Ovary (tissue), 3 donors: Measurements from ENCODE around the gene IFFO2.

Experiments used
- CTCF ChIP-seq, 3 donors: fragments of 450-650 bp in 2 of 3; fragments of 200-600 bp in 1 of 3; IDR thresholded peaks; one replicate each; pipeline versions ENCODE4 v1.5.1 to v1.8.0; 2016 to 2022; ENCODE audit warnings: antibody characterized with exemption in 3 of 3, mild to moderate bottlenecking in 1 of 3
- POLR2A ChIP-seq: fragments of 450-650 bp; IDR thresholded peaks from one replicate; pipeline ENCODE4 v1.6.1; 2017; ENCODE audit warnings: antibody characterized with exemption, mild to moderate bottlenecking, moderate library complexity
- donor health status: DM: no; HTN: no; CAD: no.

- TF ChIP-seq CTCF (IDR thresholded peaks at IDR 0.05), result no peak
- no peak for TF ChIP-seq POLR2A
Measured at GRCh38 chr1:18960821-18961220, 4.3 kb upstream of the IFFO2 start.
